K562 (cell line): ENCODE data around the gene DCHS2. TPM values are rescaled to one million over a fixed set of nuclear protein-coding genes. Genes with fewer than 3 reads are reported as not detected.

Experiments
- ATAC-seq: fragments of 200-7000 bp; cut with Tn5 transposase; 3 replicates; pipeline ENCODE4 v1.9.1; 2020; ENCODE audit warnings: moderate library complexity
- BruUV-seq: library from RNA; stranded (reverse); fragments of 400-500 nt; replicated peaks from 2 replicates; lab custom pipeline; 2021; lab: Mats Ljungman, UMichigan
- CTCF ChIA-PET: fragments of 300-600 bp; formaldehyde crosslinking; extraction: SDS; loops from one replicate; lab custom pipeline; 2021; ENCODE audit warnings: low intra/inter-chr PET ratio; lab: Yijun Ruan, JAX
- POLR2A ChIA-PET: fragments of 300-600, 350-650 bp; sonication (Branson Sonifier 250); formaldehyde crosslinking; extraction: SDS; loops from one replicate; lab custom pipeline; 2021; ENCODE audit warnings: antibody characterized with exemption, inconsistent platforms; lab: Yijun Ruan, JAX
- DNase-seq, 4 experiments: peaks; one replicate each; pipeline versions ENCODE4 v3.0.0 to v3.0.0-alpha.2; 2011 to 2018; ENCODE audit warnings: low spot score in 3 of 4, mixed read lengths in 3 of 4; ENCODE audit errors: extremely low read depth in 1 of 4
- FAIRE-seq: peaks from 2 replicates; lab custom pipeline; 2011; peaks lifted over from hg19 to GRCh38; lab: Jason Lieb, UNC
- H2AFZ ChIP-seq: 2 replicates; pipeline ENCODE4 v1.6.0; 2011; ENCODE audit warnings: low read depth, low read length, control low read depth, inconsistent platforms
- H3K27ac ChIP-seq: fragments of 200-600 bp; 3 replicates; pipeline ENCODE4 v1.8.0; 2011; ENCODE audit warnings: low read depth, mild to moderate bottlenecking, control low read depth, inconsistent platforms, low read length, moderate library complexity, mixed read lengths; ENCODE audit errors: extremely low read depth
- H3K27me3 ChIP-seq, 2 experiments: fragments of 300-600 bp in 1 of 2; 2 replicates in 1 of 2; 3 replicates in 1 of 2; pipeline versions ENCODE4 v1.6.0 to v1.8.0; 2011; ENCODE audit warnings: inconsistent platforms in 2 of 2, low read length in 2 of 2, mild to moderate bottlenecking in 1 of 2, mixed read lengths in 1 of 2, moderate library complexity in 1 of 2; ENCODE audit not compliant: control insufficient read depth in 2 of 2, insufficient read depth in 2 of 2
- H3K36me3 ChIP-seq: fragments of 300-600 bp; 3 replicates; pipeline ENCODE4 v1.8.0; 2011; ENCODE audit warnings: mild to moderate bottlenecking, low read length, inconsistent platforms; ENCODE audit not compliant: control insufficient read depth, insufficient read depth
- H3K4me1 ChIP-seq, 2 experiments: fragments of 200-600 bp in 1 of 2; replicated peaks in 1 of 2; 2 replicates in 1 of 2; 3 replicates in 1 of 2; pipeline versions ENCODE4 v1.5.1 to v1.8.0; 2011; ENCODE audit warnings: inconsistent platforms in 2 of 2, low read length in 2 of 2, mild to moderate bottlenecking in 1 of 2, mixed read lengths in 1 of 2, moderate library complexity in 1 of 2; ENCODE audit not compliant: control insufficient read depth in 2 of 2, insufficient read depth in 2 of 2
- H3K4me2 ChIP-seq: 2 replicates; pipeline ENCODE4 v1.6.1; 2011; ENCODE audit warnings: low read length, control low read depth, inconsistent platforms, mixed read lengths; ENCODE audit not compliant: insufficient read depth
- H3K4me3 ChIP-seq: fragments of 200-600 bp; sonication (generic), shearing (Covaris generic); 2 replicates; pipeline ENCODE4 v1.5.1; 2016; ENCODE audit warnings: control low read depth, inconsistent platforms
- H3K79me2 ChIP-seq: fragments of 200-600 bp; 3 replicates; pipeline ENCODE4 v1.8.0; 2011; ENCODE audit warnings: low read length, inconsistent platforms; ENCODE audit not compliant: control insufficient read depth, insufficient read depth
- H3K9ac ChIP-seq, 2 experiments: 2 replicates each; pipeline versions ENCODE4 v1.6.0 to v1.6.1; 2011; ENCODE audit warnings: low read depth in 2 of 2, low read length in 2 of 2, control low read depth in 1 of 2, inconsistent platforms in 1 of 2, mild to moderate bottlenecking in 1 of 2, mixed read lengths in 1 of 2; ENCODE audit not compliant: insufficient read depth in 1 of 2
- H3K9me1 ChIP-seq: one replicate; pipeline ENCODE4 v1.6.0; 2011; ENCODE audit warnings: inconsistent platforms, mild to moderate bottlenecking, low read length, moderate library complexity; ENCODE audit not compliant: control insufficient read depth, insufficient read depth
- H3K9me3 ChIP-seq: replicated peaks from 2 replicates; pipeline ENCODE4 v1.5.1; 2011; ENCODE audit warnings: low read depth, low read length, inconsistent platforms; ENCODE audit not compliant: control insufficient read depth, insufficient read depth
- H4K20me1 ChIP-seq: replicated peaks from 2 replicates; pipeline ENCODE4 v1.6.1; 2011; ENCODE audit warnings: low read length, inconsistent platforms, mixed read lengths; ENCODE audit not compliant: control insufficient read depth, insufficient read depth
- GTF2F1 ChIP-seq: IDR thresholded peaks from 2 replicates; pipeline ENCODE4 v1.6.1; 2011; ENCODE audit warnings: low read depth, low read length, improper control_type of control experiment
- ZNF707 ChIP-seq: fragments of 250-450 bp; sonication (Bioruptor Pico); conservative IDR thresholded peaks from 2 replicates; pipeline ENCODE4 v1.8.0; 2022; ENCODE audit warnings: inconsistent platforms, mild to moderate bottlenecking, moderate library complexity
- WGBS: fragments of 100-300 bp; shearing (Covaris generic); methylation state at CpG from one replicate; pipeline ENCODE4 v1.1.6; 2016; ENCODE audit warnings: low coverage, mixed read lengths; ENCODE audit not compliant: insufficient coverage; ENCODE audit errors: missing lambda C conversion rate; 5-methylcytosine and 5-hydroxymethylcytosine counted together
- in situ Hi-C: fragments of 300-500 bp; cut with MboI; formaldehyde crosslinking; loops from 4 replicates; pipeline ENCODE4 v1.15.0; 2018; ENCODE audit warnings: inconsistent platforms, mixed read lengths
- intact Hi-C: fragments of 100-400 bp; cut with micrococcal nuclease; formaldehyde crosslinking; loops from 2 replicates; pipeline ENCODE4 v1.14.2; 2022
- polyA plus RNA-seq, 8 experiments: library from polyadenylated mRNA; depleted of rRNA in 4 of 8; stranded (reverse) in 5 of 8; unstranded in 3 of 8; fragments of >200 nt; fragmentation: Nextera tagmentation in 2 of 8; fragmentation: Illumina TruSeq in 1 of 8; extraction: Ambion mirVana in 2 of 8; extraction: Trizol in 1 of 8; gene quantifications; 2 replicates each; pipeline versions ENCODE4 v1.2.1 to v1.2.3, GENCODE V29; 2011 to 2014; ENCODE audit warnings: inconsistent platforms in 1 of 8, missing spikeins in 1 of 8
- total RNA-seq, 7 experiments: library from RNA; depleted of rRNA in 6 of 7; stranded (reverse); fragments of >200 nt in 6 of 7; fragmentation: Illumina TruSeq in 2 of 7; extraction: Trizol in 2 of 7; gene quantifications; 2 replicates each; pipeline versions ENCODE4 v1.2.1 to v1.2.3, GENCODE V29; 2011 to 2021; ENCODE audit warnings: low replicate concordance in 1 of 7
- TF ChIP-seq, protein P1 (sequence below), 3 experiments: IDR thresholded peaks in 2 of 3; conservative IDR thresholded peaks in 1 of 3; 2 replicates each; pipeline ENCODE4 v1.5.1; 2011 to 2012; ENCODE audit warnings: low read length in 3 of 3, mild to moderate bottlenecking in 3 of 3, control low read depth in 2 of 3, improper control_type of control experiment in 1 of 3, inconsistent platforms in 1 of 3, low read depth in 1 of 3, mixed read lengths in 1 of 3, moderate library complexity in 1 of 3; ENCODE audit not compliant: insufficient read depth in 2 of 3
- TF ChIP-seq, protein P2 (sequence below): sonication (generic); formaldehyde crosslinking; IDR thresholded peaks from 2 replicates; pipeline ENCODE4 v1.8.1; 2023; ENCODE audit warnings: mild to moderate bottlenecking, missing genetic modification reagents

The DCHS2 gene
- total and polyA plus RNA-seq, 9 of the 15 experiments (the other 6 are each of a cell fraction or from before 2014, with no cell fraction given): 0.49 to 7.1 (median 5.3) TPM

DNA sequence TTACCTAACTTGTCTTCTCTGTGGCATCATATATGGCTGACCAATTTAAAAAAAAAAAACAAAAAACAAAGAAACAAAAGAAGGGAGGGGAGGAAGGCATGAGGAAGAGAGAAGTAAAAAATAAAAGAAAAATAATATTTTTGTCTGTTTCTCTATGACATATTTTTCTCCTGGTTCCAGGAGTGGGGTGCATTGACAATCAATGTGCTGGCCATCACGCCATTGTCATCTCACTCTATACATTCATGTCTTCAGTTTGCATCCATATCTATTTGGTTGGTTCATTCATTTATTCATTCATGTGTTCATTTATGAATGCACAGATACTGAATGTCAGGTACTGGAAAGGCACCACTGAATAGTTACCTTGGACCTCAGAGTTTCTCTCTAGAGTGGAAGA lies 183.4 kb downstream of the DCHS2 start:
- no peak for FAIRE-seq
- Histone ChIP-seq H3K4me2 (no peak overlapping the region), H3K79me2 (no peaks in the 10 kb centered on the region), H3K9ac (no peak overlapping the region), H2AFZ (no peak overlapping the region), H3K4me1 (no peaks in the 10 kb centered on the region), H3K27me3 (no peaks in the 10 kb centered on the region), H3K27ac (no peak overlapping the region), H3K4me3 (no peak overlapping the region), H3K9me3 (no peaks in the 10 kb centered on the region), H3K9me1 (no peaks in the 10 kb centered on the region), H4K20me1 (no peaks in the 10 kb centered on the region), H3K36me3 (no peaks in the 10 kb centered on the region)
- no TSS peak for BruUV-seq
- no peak for DNase-seq
- WGBS: 50% methylated on average over 1 of the region's 1 CpG
- in situ Hi-C loops: no loop called here
- TF ChIP-seq ZNF707 (CRISPR knock-in tag) (peak; percentile 85), GTF2F1 (no peak)
- TF ChIP-seq, protein P1, sequence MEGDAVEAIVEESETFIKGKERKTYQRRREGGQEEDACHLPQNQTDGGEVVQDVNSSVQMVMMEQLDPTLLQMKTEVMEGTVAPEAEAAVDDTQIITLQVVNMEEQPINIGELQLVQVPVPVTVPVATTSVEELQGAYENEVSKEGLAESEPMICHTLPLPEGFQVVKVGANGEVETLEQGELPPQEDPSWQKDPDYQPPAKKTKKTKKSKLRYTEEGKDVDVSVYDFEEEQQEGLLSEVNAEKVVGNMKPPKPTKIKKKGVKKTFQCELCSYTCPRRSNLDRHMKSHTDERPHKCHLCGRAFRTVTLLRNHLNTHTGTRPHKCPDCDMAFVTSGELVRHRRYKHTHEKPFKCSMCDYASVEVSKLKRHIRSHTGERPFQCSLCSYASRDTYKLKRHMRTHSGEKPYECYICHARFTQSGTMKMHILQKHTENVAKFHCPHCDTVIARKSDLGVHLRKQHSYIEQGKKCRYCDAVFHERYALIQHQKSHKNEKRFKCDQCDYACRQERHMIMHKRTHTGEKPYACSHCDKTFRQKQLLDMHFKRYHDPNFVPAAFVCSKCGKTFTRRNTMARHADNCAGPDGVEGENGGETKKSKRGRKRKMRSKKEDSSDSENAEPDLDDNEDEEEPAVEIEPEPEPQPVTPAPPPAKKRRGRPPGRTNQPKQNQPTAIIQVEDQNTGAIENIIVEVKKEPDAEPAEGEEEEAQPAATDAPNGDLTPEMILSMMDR (IDR thresholded peaks at IDR 0.05 in 2 of 3, conservative IDR thresholded peaks at IDR 0.05 in 1 of 3; ENCODE audit: insufficient read depth in 2 of 3, low read depth in 1 of 3, low read length in 3 of 3): no peak
- TF ChIP-seq, protein P2, sequence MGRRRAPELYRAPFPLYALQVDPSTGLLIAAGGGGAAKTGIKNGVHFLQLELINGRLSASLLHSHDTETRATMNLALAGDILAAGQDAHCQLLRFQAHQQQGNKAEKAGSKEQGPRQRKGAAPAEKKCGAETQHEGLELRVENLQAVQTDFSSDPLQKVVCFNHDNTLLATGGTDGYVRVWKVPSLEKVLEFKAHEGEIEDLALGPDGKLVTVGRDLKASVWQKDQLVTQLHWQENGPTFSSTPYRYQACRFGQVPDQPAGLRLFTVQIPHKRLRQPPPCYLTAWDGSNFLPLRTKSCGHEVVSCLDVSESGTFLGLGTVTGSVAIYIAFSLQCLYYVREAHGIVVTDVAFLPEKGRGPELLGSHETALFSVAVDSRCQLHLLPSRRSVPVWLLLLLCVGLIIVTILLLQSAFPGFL: no peak
- ChIA-PET CTCF (no interaction called here), POLR2A (no interaction called here)
- intact Hi-C loops: no loop called here
- no peak for ATAC-seq
